Measurements from ENCODE around the gene TSNAX.

GRCh38 chr1:231540847-231541246 is 12.4 kb downstream of the TSNAX start:
- no peak for TF ChIP-seq USF2 (CRISPR knock-in tag; IDR thresholded peaks at IDR 0.05)
- TF ChIP-seq NFE2L1 (CRISPR knock-in tag; IDR thresholded peaks at IDR 0.05): no peak
- TF ChIP-seq CTCF (IDR thresholded peaks at IDR 0.05): no peak
- TF ChIP-seq CREB1 (CRISPR knock-in tag; IDR thresholded peaks at IDR 0.05): no peak
- TF ChIP-seq, protein P1, sequence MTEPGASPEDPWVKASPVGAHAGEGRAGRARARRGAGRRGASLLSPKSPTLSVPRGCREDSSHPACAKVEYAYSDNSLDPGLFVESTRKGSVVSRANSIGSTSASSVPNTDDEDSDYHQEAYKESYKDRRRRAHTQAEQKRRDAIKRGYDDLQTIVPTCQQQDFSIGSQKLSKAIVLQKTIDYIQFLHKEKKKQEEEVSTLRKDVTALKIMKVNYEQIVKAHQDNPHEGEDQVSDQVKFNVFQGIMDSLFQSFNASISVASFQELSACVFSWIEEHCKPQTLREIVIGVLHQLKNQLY (CRISPR knock-in tag; IDR thresholded peaks at IDR 0.05): no peak

Data from WTC11 (cell line).